Kasumi-1 (cell line): ENCODE results near the gene SEPTIN5.
"Not testable (repeated sequence)": the region's sequence is repeated elsewhere in the genome, so short reads cannot be mapped to it uniquely, and the experiment has no call there.

Source experiments
- DNase-seq, 2 experiments: peaks; one replicate each; lab custom pipeline; 2025; lab: John Stamatoyannopoulos, UW

Gene SEPTIN5

DNA sequence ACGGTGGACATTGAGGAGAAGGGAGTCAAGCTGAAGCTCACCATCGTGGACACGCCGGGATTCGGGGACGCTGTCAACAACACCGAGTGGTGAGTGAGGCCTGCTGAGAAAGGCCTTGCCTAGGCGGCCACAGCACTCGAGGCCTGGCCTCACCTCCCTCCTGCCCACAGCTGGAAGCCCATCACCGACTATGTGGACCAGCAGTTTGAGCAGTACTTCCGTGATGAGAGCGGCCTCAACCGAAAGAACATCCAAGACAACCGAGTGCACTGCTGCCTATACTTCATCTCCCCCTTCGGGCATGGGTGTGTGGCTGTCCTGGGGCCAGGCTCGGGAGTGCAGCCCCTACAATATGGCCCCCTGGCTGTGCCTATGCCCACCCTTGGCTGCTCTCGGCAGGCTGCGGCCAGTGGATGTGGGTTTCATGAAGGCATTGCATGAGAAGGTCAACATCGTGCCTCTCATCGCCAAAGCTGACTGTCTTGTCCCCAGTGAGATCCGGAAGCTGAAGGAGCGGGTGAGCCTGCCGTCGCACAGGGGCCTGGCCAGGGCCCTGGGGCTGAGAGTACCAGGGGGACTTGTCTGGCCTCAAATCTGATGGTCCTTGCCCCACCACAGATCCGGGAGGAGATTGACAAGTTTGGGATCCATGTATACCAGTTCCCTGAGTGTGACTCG, 6.0 kb downstream of the SEPTIN5 start:
- DNase-seq: no peak

DNA sequence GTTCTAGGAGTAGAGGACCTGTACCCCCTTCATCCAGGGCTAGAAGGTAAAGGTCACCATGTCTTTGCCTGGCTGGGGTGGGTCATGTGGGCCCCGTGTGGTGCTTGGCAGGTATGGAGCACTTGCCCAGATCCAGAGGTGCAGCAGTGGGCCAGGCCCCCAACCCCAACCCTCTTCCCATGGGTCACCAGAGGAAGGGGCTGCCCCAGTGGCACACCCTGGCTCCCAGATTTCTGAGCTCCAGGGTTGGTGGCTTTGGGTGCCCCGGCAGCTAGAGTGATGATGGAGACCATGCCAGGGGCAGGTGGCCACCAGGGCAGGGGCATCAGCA, 6.7 kb downstream of the SEPTIN5 start:
- DNase-seq: no peak

GRCh38 chr22:19721330-19722177, 7.3 kb downstream of the SEPTIN5 start:
- no peak for DNase-seq

DNA sequence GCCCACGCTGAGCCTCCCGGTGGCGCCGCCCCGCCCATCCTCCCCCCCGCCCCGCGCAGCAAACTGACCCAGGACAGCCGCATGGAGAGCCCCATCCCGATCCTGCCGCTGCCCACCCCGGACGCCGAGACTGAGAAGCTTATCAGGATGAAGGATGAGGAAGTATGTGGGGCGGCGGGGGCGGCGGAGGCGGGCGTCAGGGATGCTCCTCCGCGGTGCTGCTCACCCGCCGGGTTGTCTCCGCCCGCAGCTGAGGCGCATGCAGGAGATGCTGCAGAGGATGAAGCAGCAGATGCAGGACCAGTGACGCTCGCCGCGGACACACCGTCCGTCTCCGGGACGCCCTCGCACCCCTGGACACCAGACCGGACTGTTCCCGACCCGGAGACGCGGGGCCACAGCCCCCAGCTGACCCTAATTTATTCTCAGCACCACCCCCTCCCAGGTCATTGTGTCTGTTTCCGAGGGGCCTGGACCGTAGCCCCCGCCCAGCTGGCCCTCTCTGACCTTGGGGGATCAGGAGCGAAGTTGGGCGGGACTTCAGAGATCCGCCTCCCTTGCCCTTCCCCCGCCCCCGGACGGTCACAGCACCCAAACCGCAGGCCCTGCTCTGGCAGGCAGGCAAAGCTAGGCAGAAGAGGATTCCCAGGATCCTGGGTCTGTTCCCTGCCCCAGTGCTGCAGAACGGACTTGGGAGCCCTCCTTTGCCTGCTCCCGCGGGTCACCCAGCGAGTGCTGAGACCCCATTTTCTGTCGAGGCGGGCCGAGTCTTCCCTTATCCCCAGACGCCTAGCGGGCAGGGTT, 8.1 kb downstream of the SEPTIN5 start:
- DNase-seq: no peak

- DNase-seq: no peak
These were observed 8.6 kb downstream of the SEPTIN5 start for GRCh38 chr22:19722982-19723231.

DNA sequence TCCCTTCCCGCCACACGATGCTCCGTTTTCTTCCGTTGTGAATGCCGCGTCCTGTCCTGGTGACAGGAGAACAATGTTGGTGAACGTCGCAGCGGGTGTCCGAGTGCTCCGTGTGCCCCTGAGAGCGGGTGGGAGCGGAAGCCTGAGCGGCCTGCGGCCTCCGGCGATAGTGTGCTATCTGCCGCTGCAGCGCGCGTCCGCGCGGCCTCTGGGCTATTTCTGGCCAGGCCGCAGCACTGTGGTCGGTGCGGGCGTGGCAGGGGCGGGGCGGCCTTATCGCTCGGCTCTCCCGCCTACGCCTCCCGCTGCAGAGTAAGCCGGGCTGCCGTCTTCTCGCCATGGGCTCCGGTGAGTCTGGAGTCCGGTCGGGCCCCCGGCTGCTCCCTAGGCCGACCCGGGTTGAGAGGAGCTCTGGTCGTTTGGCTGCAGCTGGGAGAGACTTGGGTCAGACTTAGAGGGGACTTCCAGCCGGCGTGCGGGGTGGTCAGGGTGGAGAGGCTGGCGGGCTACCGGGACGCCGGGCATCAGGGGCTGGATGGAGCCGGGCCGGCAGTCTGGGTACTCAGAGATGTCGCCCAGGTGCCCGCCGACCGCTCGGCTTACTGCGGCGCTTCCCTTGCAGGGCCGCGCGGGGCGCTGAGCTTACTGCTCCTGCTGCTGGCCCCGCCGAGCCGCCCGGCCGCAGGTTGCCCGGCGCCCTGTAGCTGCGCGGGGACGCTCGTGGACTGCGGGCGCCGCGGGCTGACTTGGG, 9.1 kb downstream of the SEPTIN5 start, which contains the start of gene GP1BB:
GP1BB (plus strand) TSS at position 308 of the 751 bp plus-strand sequence; CDS start at position 339, 31 bp downstream.
- DNase-seq: no peak

DNA sequence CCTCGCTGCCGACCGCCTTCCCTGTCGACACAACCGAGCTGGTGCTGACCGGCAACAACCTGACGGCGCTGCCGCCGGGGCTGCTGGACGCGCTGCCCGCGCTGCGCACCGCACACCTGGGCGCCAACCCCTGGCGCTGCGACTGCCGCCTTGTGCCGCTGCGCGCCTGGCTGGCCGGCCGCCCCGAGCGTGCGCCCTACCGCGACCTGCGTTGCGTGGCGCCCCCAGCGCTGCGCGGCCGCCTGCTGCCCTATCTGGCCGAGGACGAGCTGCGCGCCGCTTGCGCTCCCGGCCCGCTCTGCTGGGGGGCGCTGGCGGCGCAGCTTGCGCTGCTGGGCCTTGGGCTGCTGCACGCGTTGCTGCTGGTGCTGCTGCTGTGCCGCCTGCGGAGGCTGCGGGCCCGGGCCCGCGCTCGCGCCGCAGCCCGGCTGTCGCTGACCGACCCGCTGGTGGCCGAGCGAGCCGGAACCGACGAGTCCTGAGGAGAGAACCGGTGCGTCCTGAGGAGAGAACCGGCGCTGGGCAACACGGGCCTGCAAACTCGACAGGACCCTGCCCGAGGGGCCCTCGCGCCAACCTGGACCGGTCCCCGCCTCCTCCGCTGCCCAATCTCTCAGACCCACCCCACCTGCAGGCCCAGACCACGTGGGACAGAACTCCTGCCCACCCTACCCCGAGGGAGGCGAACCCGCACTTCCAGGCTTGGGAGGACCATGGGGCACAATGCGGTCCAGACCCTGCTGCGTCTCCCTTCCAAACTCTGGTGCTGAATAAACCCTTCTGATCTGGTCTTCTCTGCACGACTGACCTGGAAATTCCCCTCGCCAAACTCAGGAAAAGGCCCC, 9.9 kb downstream of the SEPTIN5 start:
- DNase-seq: no peak

- DNase-seq: no peak
These were observed 10.8 kb downstream of the SEPTIN5 start for GRCh38 chr22:19724927-19725661.

- not testable (repeated sequence) for DNase-seq
These were observed 11.9 kb downstream of the SEPTIN5 start for GRCh38 chr22:19726064-19726788.

GRCh38 chr22:19727310-19728150, 13.2 kb downstream of the SEPTIN5 start:
- DNase-seq: no peak

GRCh38 chr22:19728271-19728670, 14.0 kb downstream of the SEPTIN5 start:
- no peak for DNase-seq

DNA sequence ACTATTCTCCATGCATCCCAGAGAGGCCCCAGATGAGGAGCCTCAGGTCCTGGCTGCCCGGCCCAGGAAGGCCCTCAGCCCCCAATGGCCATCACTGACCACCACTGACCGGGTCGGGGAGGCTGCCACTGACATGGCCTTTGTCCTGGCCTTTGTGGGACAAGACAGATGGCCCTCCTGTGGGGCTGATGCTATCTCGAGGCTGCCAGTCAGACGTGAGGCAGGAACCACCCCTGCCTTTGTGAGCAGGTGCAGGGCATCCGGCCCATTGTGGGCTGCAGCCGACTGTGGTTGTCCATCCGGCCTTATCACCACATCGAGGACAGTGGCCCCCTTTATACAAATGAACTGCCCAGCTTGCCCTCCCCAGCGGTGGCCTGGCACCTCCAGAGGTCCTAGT, 14.5 kb downstream of the SEPTIN5 start:
- DNase-seq: no peak

GRCh38 chr22:19729507-19729906, 15.2 kb downstream of the SEPTIN5 start:
- DNase-seq: no peak

DNA sequence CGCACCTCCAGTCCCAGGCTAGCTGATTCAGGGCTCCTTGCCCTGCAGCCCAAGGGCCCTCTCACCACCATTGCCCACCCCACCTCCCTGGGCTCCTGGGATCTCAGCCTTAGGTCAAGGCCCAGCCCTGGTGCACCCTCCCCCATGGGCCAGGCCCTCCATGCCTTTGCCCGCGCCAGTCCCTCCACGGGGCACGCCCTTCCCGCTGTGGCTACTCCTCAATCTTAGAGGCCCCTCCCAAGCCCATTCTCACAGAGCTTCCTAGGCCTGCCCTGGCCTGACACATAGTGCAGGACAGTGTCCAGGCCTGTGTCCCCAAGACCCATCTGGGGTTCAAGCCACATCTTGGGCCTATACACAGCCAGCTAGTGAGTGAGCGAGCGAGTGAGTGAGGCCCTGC, 15.9 kb downstream of the SEPTIN5 start:
- DNase-seq: no peak

DNA sequence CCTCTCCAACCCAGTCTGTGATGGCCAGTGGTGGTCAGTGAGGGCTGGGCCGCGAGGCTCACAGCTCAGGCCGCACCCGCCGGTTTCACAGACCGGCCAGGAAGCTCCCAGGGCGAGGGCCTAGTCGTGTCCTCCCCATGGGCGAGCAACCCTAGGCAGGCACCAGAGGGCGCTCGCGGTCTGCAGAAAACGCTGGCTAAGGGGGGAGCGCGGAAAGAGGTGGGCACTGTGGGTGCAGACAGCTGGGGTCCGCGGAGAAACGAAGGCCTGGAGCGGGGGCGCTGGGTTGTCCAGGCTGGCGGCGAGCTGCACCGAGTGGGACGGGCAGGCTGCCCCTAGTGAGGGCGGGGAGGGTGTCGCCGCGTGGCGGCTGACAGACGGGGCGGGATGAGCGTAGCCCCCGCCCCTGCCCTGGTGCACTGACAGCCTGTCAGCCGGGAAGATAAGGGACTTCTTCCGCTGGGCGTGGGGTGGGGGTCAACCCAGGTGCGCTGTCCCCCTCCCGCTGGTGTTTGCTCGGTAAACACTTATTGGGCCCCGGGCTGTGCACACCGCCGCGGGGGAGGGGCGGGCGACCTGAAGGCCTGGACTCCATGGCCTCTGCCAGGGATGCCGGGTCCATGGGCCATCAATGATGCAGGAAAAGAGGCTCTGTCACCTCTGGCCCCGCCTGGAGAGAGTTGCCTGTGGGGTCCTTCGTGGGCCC, 16.5 kb downstream of the SEPTIN5 start:
- DNase-seq: peak; percentile 71 to 75

GRCh38 chr22:19731361-19732135, 17.2 kb downstream of the SEPTIN5 start:
- no peak for DNase-seq

DNA sequence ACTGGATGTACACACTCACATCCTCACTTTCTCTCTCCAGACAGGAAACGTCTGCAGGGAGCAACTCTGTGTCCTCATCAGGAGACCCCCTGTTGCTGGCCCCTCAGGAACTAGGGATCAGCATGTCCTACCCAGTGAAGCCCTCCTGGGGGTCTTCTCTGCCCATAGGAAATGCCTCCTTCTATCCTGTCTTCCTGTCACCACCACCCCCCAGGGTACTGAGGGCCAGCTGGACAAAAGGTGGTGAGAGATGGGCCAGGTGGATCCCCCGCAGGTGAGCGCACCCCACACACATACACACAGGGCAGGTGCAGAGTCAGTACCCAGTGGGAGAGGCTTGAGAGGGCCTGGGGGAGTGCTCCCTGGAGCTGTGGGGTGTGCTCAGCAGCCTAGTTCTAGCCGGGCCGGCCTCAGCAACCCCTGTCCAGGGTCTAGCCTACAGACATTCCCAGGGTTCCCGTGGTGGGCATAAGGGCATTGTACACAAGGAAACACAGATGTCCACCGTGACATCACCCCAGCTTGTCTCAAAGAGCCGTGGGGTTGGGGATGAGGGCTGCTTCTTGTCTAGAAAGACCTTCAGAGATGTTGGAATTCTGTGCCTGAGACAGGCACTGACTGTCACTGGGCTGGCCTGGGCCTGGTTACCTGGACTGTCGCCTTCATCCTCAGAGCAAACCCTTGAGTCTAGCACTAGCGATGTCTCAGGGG, 18.3 kb downstream of the SEPTIN5 start:
- DNase-seq: no peak
